Spleen (tissue), 11 donors: ENCODE measurements around the gene TEX22. TPM values are rescaled to one million over a fixed set of nuclear protein-coding genes. Genes with fewer than 3 reads are reported as not detected.

Experiments
- DNase-seq: peaks from one replicate; pipeline ENCODE4 v3.0.0-alpha.2; 2020
- H3K27ac ChIP-seq, 8 donors: fragments of 200-600 bp; sonication (generic) in 7 of 8; 1 replicate in 4 of 8; 2 replicates in 4 of 8; pipeline versions ENCODE4 v1.5.0 to v1.8.0; 2016 to 2021; ENCODE audit warnings: inconsistent platforms in 4 of 8, mild to moderate bottlenecking in 4 of 8, moderate library complexity in 1 of 8
- H3K27me3 ChIP-seq, 7 donors: fragments of 200-600 bp; sonication (generic) in 6 of 7; replicated peaks in 1 of 7; 1 replicate in 4 of 7; 2 replicates in 3 of 7; pipeline versions ENCODE4 v1.5.0 to v1.8.0; 2016 to 2021; ENCODE audit warnings: inconsistent platforms in 3 of 7, mild to moderate bottlenecking in 1 of 7
- H3K36me3 ChIP-seq, 6 donors: fragments of 200-600 bp; sonication (generic) in 5 of 6; 1 replicate in 4 of 6; 2 replicates in 2 of 6; pipeline versions ENCODE4 v1.5.0 to v1.8.0; 2016 to 2021; ENCODE audit warnings: inconsistent platforms in 2 of 6
- H3K4me1 ChIP-seq, 6 donors: fragments of 200-600 bp; sonication (generic) in 5 of 6; 1 replicate in 3 of 6; 2 replicates in 3 of 6; pipeline versions ENCODE4 v1.5.0 to v1.8.0; 2016 to 2021; ENCODE audit warnings: inconsistent platforms in 3 of 6
- H3K4me3 ChIP-seq, 8 donors: fragments of 200-600 bp; sonication (generic) in 7 of 8; 1 replicate in 4 of 8; 2 replicates in 4 of 8; pipeline versions ENCODE4 v1.5.0 to v1.8.0; 2016 to 2021; ENCODE audit warnings: inconsistent platforms in 4 of 8, mild to moderate bottlenecking in 4 of 8, moderate library complexity in 2 of 8
- H3K9me3 ChIP-seq, 8 donors: fragments of 200-600 bp; sonication (generic) in 7 of 8; 1 replicate in 4 of 8; 2 replicates in 4 of 8; pipeline versions ENCODE4 v1.5.0 to v1.8.0; 2016 to 2021; ENCODE audit warnings: inconsistent platforms in 4 of 8
- POLR2A ChIP-seq, 3 donors: fragments of 450-650 bp; IDR thresholded peaks; one replicate each; pipeline ENCODE4 v1.5.1; 2017; ENCODE audit warnings: antibody characterized with exemption in 3 of 3, mild to moderate bottlenecking in 1 of 3
- POLR2AphosphoS5 ChIP-seq, 3 donors: sonication (generic); formaldehyde crosslinking; IDR thresholded peaks; one replicate each; pipeline ENCODE4 v1.5.1; 2017; ENCODE audit warnings: antibody characterized with exemption in 3 of 3
- WGBS, 5 donors: extraction: QIAGEN DNeasy Blood & Tissue Kit in 3 of 5; methylation state at CpG; one replicate each; pipeline versions ENCODE4 v1.1.5 to v1.1.7; 2013 to 2018; 5-methylcytosine and 5-hydroxymethylcytosine counted together
- intact Hi-C: fragments of 100-400 bp; cut with DNase I; formaldehyde crosslinking; loops from one replicate; pipeline ENCODE4 v1.15.0; 2023; ENCODE audit warnings: low total_unique reads
- polyA plus RNA-seq, 3 donors: library from polyadenylated mRNA; stranded (reverse); fragments of 200-250 nt; gene quantifications; one replicate each; pipeline ENCODE4 v1.2.1, GENCODE V29; 2013
- total RNA-seq, 7 donors: library from RNA; depleted of rRNA in 3 of 7; stranded (reverse); fragments of >200 nt in 3 of 7; fragmentation: NEBNext Ultra II Directional in 4 of 7; extraction: Animal tissue kit (Norgen Biotek cat#: 25700) in 4 of 7; gene quantifications; one replicate each; pipeline versions ENCODE4 v1.1.0 to v1.2.1, GENCODE V29; 2016 to 2021
- TF ChIP-seq, protein P1 (sequence below), 11 experiments: fragments of 200-600 bp in 7 of 11; fragments of 450-650 bp in 4 of 11; sonication (generic) in 4 of 11; IDR thresholded peaks in 8 of 11; conservative IDR thresholded peaks in 3 of 11; 1 replicate in 7 of 11; 2 replicates in 4 of 11; pipeline versions ENCODE4 v1.4.0 to v1.8.0; 2016 to 2021; ENCODE audit warnings: antibody characterized with exemption in 11 of 11, inconsistent platforms in 4 of 11, mild to moderate bottlenecking in 1 of 11
- donor health status: healthy with polysubstance abuse.
- donor health status: DM: no; HTN: no; CAD: no; lungs with moderate emphysema.
- donor health status: DM: no; HTN: no; CAD: no.
- donor health status: Bipolar disorder and iron deficiency.
- donor health status: healthy.
- donor health status: DM: no; HTN: no; CAD: no.
- donor health status: DM: yes; HTN: yes; CAD: no.

The TEX22 gene
- total and polyA plus RNA-seq, 10 donors, result 0.33 to 5.3 (median 1.0) TPM

DNA sequence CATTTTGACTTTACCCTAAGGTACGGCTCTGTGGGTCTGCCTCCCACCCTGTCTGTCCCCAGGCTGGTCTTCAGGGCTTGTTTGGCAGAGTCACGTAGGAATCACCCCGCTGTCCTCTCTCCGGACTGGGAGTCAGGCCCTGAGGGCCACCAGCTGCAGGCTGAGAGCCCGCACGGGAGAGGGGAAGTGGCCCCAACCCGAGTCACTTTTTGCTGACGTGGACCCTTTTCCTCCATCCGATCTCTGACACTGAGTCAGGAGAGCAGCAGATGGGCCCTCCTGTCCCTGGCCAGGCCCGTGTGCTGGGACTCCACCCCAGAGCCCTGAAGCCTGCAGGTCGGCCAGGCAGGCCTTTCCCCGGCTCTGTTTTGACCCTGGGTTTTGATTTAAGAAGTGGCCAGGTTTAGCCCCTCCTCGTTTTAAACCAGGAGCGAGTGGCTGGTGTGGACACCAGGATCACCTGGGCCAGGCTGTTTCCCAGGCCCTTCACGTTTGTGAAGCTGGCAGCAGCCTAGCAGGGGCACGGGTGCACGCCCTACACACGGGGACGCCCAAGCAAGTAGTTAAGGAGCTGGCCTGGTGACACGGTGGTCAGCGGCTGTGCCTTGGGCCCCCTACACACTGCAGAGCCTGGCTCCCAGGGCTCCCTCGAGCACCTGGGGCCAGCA, 12.5 kb upstream of the TEX22 start:
- Histone ChIP-seq H3K27ac (peak overlapping the region in 2 of 8 donors; percentile 2 to 10), H3K9me3 (no peaks in the 10 kb centered on the region), H3K4me3 (no peak overlapping the region), H3K27me3 (no peaks in the 10 kb centered on the region), H3K36me3 (peaks cover 0 to 77% (median 60%) of the 10 kb centered on the region in 6 donors), H3K4me1 (peaks cover 0 to 35% (median 24%) of the 10 kb centered on the region in 6 donors)
- peak; percentile 77 for DNase-seq
- TF ChIP-seq POLR2AphosphoS5 (IDR thresholded peaks at IDR 0.05) (peak; percentile 11 to 57 (median 50)), POLR2A (IDR thresholded peaks at IDR 0.05) (no peak)
- intact Hi-C loops, result no loop called here
- WGBS, 5 donors, result 83 to 92% (median 88%) methylated on average over 18 to 22 of the region's 22 CpGs

DNA sequence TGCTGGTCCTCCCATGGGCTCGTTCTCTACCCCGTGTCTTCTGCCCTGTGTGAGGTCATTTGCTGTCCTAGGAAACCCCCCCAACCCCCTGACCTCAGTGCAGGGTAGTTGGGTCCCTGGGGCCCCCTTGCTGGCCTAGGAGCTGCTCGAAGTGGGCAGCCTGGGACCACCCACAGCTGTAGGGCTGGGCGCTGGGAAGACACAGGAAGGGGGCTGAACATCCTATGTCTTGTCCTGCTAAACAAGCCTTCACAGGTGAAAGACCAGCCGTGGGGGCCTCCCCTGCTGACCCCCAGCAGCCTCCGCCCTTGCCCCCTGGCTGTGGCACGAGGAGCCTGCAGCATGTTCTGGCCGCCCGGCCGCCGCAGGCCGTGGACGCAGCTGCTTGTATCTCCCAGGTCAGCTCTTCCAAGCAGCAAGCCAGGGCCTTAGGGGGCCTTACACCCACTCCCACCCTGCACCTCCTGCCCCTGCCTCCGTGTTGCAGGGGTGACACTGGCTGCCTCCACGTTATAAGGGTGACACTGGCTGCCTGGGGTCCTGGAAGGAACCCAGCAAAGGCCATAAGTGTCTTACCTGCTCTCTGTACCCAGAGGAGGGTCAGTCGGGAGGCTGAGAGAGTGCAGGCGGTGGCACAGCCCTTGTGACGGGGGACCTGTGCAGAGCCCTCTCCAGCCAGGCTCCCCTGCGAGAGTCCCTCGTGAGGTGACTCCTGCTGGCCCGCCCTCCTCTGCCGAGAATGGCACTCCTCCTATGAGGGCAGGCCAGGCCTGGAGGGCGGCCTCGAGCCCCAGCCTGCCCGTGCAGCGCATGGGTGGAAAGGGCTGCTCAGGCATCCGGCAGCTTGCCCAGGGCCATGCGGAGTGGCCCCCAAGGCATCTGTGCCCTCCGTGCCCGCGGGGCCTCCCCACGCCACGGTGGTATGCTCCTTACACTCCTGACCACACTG, 11.5 kb upstream of the TEX22 start:
- TF ChIP-seq POLR2AphosphoS5 (IDR thresholded peaks at IDR 0.05), result peak in 1 of 3 donors; percentile 29
- TF ChIP-seq, protein P1, sequence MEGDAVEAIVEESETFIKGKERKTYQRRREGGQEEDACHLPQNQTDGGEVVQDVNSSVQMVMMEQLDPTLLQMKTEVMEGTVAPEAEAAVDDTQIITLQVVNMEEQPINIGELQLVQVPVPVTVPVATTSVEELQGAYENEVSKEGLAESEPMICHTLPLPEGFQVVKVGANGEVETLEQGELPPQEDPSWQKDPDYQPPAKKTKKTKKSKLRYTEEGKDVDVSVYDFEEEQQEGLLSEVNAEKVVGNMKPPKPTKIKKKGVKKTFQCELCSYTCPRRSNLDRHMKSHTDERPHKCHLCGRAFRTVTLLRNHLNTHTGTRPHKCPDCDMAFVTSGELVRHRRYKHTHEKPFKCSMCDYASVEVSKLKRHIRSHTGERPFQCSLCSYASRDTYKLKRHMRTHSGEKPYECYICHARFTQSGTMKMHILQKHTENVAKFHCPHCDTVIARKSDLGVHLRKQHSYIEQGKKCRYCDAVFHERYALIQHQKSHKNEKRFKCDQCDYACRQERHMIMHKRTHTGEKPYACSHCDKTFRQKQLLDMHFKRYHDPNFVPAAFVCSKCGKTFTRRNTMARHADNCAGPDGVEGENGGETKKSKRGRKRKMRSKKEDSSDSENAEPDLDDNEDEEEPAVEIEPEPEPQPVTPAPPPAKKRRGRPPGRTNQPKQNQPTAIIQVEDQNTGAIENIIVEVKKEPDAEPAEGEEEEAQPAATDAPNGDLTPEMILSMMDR (IDR thresholded peaks at IDR 0.05 in 8 of 11, conservative IDR thresholded peaks at IDR 0.05 in 3 of 11), result no peak
- Histone ChIP-seq H3K4me3 (no peak overlapping the region), H3K36me3 (peaks cover 0 to 74% (median 55%) of the 10 kb centered on the region in 6 donors), H3K4me1 (peaks cover 0 to 40% (median 26%) of the 10 kb centered on the region in 6 donors), H3K27me3 (no peaks in the 10 kb centered on the region), H3K27ac (no peak overlapping the region), H3K9me3 (no peaks in the 10 kb centered on the region)
- 91 to 96% (median 93%) methylated on average over 19 to 33 of the region's 33 CpGs for WGBS, 5 donors
- DNase-seq, result no peak
- intact Hi-C loops, result no loop called here

DNA sequence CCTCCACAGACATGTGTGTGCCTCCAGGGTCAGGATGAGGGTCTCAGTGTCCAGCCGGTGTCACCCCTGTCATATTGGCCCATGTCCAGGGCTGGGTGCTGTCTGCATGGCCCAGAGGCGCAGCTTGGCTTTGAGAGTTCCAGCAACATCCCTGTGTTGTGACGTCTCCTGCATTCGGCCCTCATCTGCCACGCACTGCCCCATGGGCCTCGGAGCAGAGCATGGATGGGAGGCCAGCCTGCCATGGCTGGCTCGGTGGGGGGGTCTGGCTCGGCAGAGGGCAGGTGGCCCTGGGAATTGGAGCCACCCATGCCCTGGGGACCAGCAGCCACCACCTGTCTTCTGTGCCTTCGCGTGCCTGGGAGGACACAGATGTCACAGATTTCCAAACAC, 10.8 kb upstream of the TEX22 start:
- Histone ChIP-seq H3K36me3 (peaks cover 0 to 73% (median 49%) of the 10 kb centered on the region in 6 donors), H3K27ac (no peak overlapping the region), H3K4me1 (peaks cover 0 to 40% (median 26%) of the 10 kb centered on the region in 6 donors), H3K4me3 (no peak overlapping the region), H3K9me3 (no peaks in the 10 kb centered on the region), H3K27me3 (no peaks in the 10 kb centered on the region)
- intact Hi-C loops, result no loop called here
- DNase-seq, result peak; percentile 64
- no peak for TF ChIP-seq POLR2A (IDR thresholded peaks at IDR 0.05)
- TF ChIP-seq, protein P1 (IDR thresholded peaks at IDR 0.05 in 8 of 11, conservative IDR thresholded peaks at IDR 0.05 in 3 of 11), result no peak
- no peak for TF ChIP-seq POLR2AphosphoS5 (IDR thresholded peaks at IDR 0.05)
- WGBS, 5 donors, result 89 to 97% (median 93%) methylated on average over 10 of the region's 10 CpGs

DNA sequence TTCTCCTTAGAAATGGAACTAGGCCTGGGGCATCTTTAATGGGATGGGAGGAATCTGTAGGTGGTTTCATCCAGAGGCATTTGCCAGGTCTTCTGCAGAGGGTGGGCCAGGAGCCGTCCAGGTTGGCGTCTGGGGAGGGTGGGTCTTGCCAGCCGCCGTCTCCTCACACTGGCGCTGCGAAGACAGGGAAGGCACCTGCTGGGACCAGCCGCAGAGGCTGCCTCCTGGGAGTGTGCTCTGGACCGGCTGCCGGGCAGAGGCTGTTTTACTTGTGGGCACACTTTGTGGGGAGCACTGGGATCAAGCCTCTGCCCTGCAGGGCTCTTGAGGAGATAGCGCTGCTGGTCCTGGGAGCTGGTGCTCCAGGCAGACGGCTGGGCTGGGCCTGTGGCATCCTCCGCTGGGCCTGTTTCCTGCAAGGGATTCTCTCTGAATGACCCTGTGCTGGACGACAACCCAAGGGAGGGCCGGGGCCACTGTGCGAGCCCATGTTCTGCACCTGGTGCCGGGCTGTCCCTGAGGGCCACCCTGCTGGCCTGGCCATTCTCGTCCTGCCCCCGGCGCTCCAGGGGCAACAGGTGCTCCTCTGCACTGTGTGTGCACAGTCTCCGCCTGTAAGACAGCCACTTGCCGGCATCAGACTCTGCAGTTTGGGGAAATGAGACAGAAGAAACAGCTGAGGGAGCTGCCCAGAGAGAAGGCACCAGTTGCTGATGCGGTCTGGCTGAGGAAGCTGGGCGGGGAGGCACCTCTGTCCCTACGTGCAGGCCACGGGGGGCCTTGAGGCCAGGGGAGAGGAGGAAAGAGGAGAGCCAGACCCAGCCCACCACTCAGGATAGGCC, 10.0 kb upstream of the TEX22 start:
- TF ChIP-seq POLR2A (IDR thresholded peaks at IDR 0.05), result no peak
- TF ChIP-seq POLR2AphosphoS5 (IDR thresholded peaks at IDR 0.05), result peak in 1 of 3 donors; percentile 24
- TF ChIP-seq, protein P1 (IDR thresholded peaks at IDR 0.05 in 8 of 11, conservative IDR thresholded peaks at IDR 0.05 in 3 of 11), result no peak
- H3K4me3 ChIP-seq, result no peak overlapping the region
- no peak for DNase-seq
- intact Hi-C loops, result no loop called here
- 81 to 91% (median 84%) methylated on average over 17 to 25 of the region's 25 CpGs for WGBS, 5 donors
- H3K4me1 ChIP-seq, result peaks cover 0 to 42% (median 26%) of the 10 kb centered on the region in 6 donors
- peak overlapping the region in 5 of 8 donors; percentile 54 to 80 (median 77) for H3K27ac ChIP-seq
- H3K9me3 ChIP-seq, result no peaks in the 10 kb centered on the region
- no peaks in the 10 kb centered on the region for H3K27me3 ChIP-seq
- peaks cover 0 to 73% (median 41%) of the 10 kb centered on the region in 6 donors for H3K36me3 ChIP-seq
